HG02642 (cell line): Measurements from ENCODE around the gene GPX3.

Source experiments
- ATAC-seq: cut with Tn5 transposase; IDR thresholded peaks from one replicate; pipeline ENCODE4 v1.9.1; 2021; ENCODE audit warnings: mild to moderate bottlenecking; ENCODE audit not compliant: unreplicated experiment, poor library complexity

Gene GPX3

DNA sequence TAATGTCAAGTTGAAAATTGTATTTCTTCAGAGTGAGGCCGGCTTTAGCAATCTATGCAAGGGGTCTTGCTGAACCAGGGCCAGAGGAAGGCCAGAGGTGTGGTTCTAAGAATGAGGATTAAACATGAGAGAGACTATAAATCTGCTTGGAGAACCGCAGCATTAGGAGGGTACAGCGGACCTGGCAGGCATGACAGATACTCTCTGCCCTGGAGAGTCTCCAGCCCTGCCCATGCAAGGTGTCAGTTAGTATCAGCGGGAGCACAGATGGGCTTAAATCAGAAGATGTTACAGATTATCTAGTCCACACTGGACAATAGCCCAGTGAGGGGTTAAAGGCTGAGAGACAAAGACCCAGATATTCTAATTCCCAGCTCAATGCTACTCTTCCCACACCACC, 11.5 kb upstream of the GPX3 start:
- no peak for ATAC-seq

DNA sequence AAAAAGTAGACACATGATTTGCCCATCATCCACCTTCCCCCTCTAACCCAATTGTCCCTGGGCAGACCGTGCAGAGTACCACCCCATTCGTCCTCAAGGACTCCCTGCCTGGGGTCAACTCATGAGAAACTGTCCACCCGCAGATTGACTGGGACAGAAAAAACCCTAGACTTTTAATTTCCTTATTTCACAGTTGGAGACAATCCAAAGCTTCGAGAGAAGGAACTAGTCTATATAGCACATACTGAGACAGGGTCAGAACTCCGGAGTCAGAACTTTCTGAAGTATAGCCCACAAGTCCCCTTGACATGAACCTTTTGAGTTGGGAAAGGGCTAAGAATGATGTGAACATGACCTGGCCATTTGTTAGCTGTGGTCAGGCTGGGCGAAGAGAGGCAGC, 7.5 kb upstream of the GPX3 start:
- ATAC-seq, result no peak

DNA sequence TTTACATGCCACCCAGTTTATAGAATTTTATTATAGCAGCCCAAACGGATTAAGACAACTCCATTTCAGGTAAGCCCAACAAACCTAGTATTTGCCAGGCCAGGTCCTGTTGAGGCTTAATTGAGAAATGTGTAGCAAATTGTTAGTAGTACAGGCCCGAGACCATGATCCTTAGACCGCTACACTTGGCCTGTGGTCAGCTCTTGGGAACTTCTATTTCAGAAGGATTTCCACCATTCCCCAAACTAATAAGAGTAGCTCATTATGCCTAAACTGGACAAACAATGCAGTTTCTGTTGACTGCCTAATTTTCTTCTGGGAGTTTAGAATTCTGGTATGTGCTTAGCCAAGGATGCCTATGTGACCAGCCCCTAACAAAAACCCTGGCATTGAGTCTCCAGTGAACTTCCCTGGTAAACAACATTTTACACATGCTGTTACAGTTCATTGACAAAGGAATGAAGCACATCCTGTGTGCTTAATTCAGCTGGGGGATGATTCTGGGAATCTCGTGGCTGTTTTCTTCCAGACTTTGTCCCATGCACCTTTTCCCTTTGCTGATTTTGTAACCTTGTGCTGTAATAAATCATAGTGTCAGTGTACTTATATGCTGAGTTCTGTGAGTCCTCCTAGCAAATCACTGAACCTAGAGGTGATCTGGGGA, 5.6 kb upstream of the GPX3 start:
- no peak for ATAC-seq

DNA sequence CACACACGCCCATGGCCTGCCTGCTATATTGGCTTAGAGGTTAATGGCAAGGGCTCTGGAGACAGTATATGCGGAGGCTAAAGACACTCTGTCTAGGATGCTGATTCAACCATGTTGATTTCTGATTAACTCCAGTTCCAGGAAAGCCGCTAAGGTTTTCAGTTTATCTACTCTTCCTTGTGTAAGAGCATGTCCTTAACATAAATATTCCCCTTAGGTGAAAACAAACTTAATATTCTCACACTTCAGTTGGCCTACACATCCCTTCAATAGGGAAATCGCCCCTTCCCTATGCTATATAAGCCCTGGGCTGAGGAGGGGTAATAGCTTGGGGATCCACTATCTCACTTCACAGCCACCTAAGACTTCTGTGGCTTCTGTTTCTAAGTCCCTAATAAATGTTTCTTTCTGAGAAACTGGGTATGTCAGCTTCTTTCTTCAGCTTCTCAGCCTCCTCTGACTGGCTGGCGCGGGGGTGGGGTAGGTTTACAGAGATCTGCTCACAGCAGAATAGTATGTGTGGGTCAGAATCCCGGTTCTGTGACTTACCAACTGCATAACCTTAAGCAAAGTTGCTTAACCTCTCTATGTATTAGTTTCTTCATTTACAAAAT, 4.3 kb upstream of the GPX3 start:
- ATAC-seq, result no peak

DNA sequence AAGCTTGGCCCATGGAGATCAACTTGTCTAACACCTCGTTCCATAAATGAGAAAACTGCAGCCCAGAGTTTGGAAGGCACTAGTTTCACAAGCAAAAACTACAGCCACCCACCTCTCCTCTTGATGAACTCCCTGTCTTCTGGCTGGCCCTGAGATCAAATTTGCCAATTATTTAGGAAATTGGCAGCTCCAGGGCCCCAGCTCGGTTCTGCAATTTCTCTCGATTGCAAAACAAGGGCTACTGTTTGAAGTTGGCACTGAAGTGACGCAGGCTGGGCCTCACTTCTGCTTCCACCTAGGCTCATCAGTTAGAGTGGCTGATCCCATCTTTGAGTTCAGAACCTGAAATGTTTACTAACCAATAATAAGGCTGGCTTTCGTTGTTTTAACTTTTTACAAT, 3.7 kb upstream of the GPX3 start:
- ATAC-seq, result no peak

DNA sequence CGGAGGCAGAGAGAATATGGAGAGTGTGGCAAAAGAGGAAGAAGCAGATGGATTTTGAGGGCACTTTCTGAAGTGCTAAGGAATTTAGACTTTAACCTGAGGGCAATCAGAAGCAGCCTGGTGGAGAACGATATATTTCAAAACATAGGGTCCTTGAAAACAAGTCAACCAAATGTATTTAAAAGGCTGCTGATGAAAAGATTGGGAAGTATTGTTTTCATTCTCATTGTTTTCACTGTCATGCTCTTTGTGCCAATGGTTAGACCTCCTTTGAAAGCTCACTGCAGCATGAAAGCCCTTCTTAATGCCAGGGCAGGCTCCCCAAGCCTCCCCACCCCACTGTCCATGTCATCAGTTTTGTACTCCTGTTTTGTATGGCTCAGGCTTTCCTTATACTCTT, 2.5 kb upstream of the GPX3 start:
- no peak for ATAC-seq

DNA sequence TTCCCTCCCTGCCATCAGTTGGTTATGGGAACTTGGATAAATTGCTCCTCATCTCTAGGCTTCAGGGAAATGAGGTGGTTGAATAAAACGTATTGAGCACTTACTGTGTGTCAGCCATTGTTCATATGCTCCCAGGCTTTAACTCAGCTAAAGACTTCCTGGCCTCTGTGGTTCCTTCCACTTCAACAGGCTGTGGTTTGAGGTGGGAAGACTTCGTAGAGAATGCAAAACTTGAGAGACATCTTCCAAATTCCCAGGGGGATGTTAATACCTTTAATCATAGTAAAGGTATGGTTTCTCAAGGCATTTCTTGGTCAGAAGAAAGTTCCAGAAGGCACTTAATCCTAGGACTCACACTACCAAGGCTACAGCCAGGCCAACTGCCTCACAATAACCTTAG, 1.5 kb upstream of the GPX3 start:
- ATAC-seq, result no peak

DNA sequence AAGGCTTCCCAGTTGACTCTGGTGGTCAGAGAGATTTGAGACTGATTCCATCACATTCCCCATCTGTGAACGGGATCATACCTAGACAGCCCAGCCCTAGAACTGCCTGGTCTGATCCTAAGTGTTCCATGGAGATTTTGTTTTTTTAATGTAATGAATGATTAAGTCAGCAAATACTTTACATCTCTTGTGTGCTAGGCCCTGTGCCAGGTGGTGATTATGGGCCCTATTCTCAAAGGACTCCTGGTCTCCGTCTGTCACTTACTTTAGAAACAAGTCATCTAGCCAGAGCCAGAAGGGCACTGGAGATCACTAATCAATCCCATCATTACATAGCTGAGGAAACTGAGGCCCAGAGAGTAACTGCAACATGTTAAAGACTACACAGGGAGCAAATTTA, 1.1 kb upstream of the GPX3 start:
- ATAC-seq, result no peak

DNA sequence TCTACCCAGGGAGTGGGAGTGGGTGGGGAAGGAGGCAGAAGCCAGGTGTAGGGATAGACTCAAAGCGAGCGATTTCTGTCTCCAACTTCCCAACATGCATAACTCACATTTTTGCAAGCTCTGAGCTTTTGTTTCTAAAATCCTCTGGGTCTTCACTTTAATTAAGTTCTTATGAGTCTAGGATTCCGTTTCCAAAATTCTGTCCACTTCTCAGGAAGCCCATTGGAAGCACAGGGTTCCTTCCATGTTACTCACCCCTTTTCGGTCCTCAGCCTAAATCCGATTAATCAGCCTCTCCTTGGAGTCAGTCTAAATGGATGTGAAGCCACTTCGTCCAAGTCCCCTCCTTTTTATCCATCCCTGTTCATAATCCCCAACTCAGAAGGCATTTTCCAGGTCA, 1.4 kb downstream of the GPX3 start:
- ATAC-seq, result no peak

DNA sequence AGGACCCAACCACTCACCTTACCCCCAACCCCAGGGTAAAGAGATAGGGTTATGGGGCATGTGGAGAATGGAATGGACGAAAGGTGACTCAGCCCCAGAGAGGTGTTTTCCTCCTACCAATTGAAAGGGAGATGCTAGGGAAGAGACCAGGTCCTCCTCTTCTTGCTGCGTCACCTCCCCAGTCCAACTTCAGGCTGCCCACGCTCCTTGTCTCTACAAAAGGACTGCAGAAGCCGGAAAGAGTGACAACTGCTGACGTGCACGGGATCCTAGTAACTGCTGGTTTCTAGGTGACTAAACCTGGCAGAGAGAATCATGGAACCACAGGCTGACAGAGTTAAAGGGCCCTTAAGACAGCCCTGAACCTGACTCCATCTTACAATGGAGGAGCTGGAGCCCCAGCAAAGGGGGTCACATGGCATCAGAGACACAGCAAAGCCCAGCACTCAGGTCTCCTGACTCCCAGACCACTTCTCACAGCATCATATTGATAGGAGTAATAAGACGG, 2.2 kb downstream of the GPX3 start:
- ATAC-seq, result no peak

DNA sequence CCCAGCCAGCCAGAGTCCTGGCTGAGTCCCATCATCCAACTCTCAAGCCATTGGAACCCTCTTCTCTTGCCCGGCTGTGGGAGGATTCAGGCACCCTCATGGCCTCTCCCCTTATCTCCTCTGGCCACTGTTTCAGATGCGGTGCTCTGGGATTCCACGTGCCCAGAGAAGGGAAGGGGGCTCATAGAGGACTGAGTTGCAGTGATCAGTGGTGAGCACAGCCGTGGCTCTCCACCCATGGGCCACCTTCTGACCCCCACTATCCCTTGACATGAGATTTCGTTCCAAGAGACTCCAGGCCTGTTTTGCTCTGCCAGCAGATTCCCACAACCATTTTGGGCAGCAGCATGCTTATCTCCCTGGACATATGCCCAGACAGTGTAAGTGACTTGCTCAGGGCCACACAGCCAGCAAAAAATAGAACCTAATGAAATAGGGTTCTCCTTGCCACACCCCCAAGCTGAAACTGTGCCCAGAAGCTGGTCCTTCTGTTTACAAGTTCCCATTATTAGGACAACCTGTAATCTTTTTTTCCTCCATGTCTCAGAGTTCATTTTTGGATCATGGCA, 2.7 kb downstream of the GPX3 start:
- ATAC-seq, result no peak

DNA sequence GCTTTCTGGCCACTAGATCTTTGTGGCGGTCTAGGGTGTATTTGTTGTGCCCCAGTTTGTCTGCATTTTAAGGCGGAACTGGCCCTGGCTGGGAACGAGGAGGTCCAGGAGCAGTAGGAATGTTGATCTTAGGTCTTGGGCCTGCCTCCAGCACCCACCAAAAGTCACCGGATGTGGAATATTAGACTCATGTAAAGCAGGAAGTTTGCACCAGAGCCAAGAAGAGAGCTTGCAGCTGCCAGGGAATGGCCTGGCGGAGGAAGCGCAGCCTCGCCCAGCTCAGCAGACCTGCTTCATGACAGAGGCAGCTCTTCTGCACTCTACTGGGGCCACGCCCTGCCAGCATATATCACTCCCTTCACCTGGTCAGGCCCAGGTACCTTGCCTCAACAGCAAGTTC, 3.3 kb downstream of the GPX3 start:
- no peak for ATAC-seq

DNA sequence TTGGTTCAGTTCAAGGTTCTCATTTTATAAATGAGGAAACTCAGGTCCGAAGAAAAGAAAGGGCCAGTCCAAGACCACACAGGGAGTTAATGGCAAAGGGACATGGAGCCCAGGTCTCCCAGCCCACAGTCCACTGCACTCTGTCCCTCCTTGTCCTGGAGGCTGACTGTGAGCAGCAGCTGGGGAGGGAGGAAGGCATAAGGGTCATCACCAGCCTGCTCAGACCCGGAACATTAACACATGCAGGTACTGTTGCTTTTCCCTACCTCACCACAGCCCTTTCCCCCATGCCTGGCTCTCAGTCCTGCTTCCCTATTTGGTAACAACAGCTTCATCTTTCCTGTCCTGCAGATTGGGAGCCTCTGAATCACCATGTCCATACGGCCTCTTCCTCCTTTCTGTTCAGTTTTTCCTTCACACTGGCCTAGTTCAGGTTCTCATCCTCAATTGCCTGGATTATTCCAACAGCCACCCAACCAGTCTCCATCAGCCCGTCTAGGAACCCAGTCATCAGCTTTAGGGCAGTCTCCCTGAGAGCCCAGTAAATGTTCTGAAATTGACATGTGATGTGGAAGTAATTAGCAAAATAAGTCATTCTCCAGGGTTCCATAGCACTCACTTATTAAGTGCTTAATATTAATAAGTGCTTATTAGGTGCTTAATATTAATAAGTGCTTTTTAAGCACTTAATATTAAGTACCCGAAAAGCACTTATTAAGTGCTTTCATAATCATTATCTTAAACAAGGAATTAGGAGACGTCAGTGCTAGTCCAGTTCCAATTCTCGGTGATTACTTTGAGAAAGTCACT, 4.3 kb downstream of the GPX3 start:
- no peak for ATAC-seq

DNA sequence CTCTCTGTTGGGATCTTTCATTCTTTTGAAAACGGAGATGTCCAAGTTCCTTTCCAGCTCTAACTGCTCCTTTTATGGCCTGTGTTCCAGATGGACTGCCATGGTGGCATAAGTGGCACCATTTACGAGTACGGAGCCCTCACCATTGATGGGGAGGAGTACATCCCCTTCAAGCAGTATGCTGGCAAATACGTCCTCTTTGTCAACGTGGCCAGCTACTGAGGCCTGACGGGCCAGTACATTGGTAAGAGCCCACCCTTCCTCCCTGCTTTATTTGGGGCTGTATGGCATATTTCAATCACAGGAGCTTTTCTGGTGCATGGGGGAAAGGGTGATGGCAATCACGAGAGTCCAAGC, 4.8 kb downstream of the GPX3 start:
- no peak for ATAC-seq

DNA sequence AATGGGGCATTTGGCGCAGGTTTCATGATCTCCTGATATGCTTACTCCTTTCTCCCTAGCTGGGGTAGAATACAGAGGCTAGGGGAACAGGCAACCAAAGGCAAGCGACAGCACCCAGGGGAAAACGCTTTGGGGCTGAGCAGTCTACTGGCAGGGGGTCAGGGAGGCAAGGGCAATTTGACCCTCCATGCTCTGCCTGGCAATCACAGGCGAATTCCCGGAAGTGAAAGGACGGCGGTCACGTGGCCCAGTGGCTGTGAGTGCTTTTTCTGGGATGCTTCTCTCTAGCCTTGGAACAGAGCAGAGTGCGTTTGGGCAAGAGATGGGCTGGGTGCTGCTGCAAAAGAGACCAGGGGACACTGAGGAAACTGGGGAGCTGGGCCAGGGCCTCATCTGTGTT, 5.7 kb downstream of the GPX3 start:
- ATAC-seq, result no peak

DNA sequence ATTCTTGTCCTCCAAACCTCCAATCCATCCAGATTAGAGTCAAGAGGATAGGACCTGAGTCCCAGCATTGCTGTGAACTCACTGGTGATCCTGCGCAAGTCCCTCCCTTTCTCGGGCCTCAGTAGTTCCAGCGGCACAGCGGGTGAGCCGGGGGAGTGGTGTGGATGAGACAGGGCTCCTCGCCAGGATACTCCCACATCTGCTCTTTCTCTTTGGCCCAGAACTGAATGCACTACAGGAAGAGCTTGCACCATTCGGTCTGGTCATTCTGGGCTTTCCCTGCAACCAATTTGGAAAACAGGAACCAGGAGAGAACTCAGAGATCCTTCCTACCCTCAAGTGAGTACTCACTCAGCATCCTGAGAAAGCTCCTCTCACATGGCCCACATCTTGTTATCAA, 6.3 kb downstream of the GPX3 start:
- ATAC-seq, result no peak

DNA sequence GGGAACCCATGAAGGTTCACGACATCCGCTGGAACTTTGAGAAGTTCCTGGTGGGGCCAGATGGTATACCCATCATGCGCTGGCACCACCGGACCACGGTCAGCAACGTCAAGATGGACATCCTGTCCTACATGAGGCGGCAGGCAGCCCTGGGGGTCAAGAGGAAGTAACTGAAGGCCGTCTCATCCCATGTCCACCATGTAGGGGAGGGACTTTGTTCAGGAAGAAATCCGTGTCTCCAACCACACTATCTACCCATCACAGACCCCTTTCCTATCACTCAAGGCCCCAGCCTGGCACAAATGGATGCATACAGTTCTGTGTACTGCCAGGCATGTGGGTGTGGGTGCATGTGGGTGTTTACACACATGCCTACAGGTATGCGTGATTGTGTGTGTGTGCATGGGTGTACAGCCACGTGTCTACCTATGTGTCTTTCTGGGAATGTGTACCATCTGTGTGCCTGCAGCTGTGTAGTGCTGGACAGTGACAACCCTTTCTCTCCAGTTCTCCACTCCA, 7.6 kb downstream of the GPX3 start:
- no peak for ATAC-seq

DNA sequence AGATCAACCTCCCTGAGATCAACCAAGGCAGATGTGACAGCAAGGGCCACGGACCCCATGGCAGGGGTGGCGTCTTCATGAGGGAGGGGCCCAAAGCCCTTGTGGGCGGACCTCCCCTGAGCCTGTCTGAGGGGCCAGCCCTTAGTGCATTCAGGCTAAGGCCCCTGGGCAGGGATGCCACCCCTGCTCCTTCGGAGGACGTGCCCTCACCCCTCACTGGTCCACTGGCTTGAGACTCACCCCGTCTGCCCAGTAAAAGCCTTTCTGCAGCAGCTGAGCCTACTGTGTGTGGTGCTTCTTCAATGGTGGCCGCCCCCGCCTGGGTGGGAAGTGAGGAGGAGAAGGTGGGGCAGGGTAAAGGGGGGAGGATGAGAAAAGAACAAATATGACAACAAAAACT, 8.3 kb downstream of the GPX3 start:
- ATAC-seq, result no peak

DNA sequence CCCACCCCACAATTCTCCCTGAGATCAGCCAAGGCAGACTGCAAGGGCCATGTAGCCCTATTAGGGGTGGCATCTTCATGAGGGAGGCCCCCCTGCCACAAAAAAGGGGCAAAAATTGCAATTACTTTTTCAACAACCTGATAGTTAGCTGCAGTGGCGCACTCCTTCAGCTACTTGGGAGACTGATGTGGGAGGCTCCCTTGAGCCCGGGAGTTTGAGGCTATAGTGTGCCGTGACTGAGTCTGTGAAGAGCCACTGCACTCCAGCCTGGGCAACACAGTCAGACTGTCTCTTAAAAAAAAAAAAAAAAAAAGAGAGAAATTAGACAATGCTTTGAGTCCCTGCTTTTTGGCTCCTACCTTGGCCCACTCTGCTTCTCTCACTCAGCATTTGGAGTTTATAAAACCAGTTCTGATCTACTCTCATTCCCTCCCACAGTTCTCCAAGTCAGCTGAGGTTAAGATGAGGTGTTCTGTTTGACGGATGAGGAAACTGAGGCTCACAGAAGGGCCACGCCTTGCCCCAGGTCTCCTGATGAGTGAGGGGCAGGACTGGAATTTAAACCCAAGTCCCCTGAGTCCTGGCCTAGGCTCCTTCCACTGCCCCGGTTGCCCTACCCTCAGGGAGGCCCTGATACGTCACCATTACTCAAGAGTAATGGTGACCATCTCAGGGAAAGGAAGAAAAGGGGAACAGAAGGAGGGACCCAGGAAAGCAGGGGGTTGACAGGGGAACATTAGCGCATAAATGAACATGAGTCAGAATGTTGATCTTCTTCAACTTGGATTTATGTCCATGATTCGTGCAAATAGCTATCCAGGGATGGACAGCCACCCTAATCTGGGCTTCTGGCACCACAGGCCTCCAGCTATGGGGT, 9.0 kb downstream of the GPX3 start:
- ATAC-seq, result no peak

DNA sequence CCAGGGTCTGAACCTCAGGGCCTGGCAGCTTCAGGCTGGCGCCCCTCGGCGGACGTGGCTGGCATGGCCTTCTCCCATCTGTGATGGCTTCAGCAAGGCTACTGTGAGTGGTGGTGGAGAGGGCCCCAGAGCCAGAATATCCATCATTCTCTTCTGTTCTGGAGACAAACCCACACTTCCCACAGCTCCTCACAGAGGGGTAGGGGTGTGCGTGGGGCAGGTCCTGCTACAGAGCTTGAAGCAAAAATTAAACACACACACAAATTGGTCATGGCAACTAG, 9.6 kb downstream of the GPX3 start:
- no peak for ATAC-seq
